ENCODE results near the gene SNAP29. TPM values are rescaled to one million over a fixed set of nuclear protein-coding genes. Genes with fewer than 3 reads are reported as not detected.

Gene SNAP29
- total and polyA plus RNA-seq, 9 of the 15 experiments (the other 6 are each of a cell fraction or from before 2014, with no cell fraction given): 19.5 to 250 (median 75.9) TPM

- TF ChIP-seq VEZF1 (CRISPR knock-in tag; IDR thresholded peaks at IDR 0.05) (no peak), WHSC1 (IDR thresholded peaks at IDR 0.05; ENCODE audit: low read length) (peak; percentile 15), CCAR2 (IDR thresholded peaks at IDR 0.05; ENCODE audit: low read depth, low read length) (no peak), ID3 (CRISPR knock-in tag; IDR thresholded peaks at IDR 0.05) (no peak), ID3 (tag; IDR thresholded peaks at IDR 0.05) (no peak), NFYB (IDR thresholded peaks at IDR 0.05; ENCODE audit: extremely low read depth, insufficient read length) (peak; percentile 6), ETV1 (tag; conservative IDR thresholded peaks at IDR 0.05; ENCODE audit: low read depth) (no peak), CAMTA2 (CRISPR knock-in tag; conservative IDR thresholded peaks at IDR 0.05) (no peak), ZBTB43 (CRISPR knock-in tag; IDR thresholded peaks at IDR 0.05) (0 out of 2 replicates have a peak, but pooled peaks have one; percentile 1), THAP7 (CRISPR knock-in tag; IDR thresholded peaks at IDR 0.05) (no peak), TARDBP (IDR thresholded peaks at IDR 0.05) (no peak), FOXA3 (CRISPR knock-in tag; conservative IDR thresholded peaks at IDR 0.05 in 1 of 2, IDR thresholded peaks at IDR 0.05 in 1 of 2) (0 out of 4 replicates have a peak, but pooled peaks of 1 of the 2 experiments have one; percentile 40), CBX2 (IDR thresholded peaks at IDR 0.05; ENCODE audit: insufficient read depth, low read length, poor library complexity, severe bottlenecking) (no peak), NR1H2 (CRISPR knock-in tag; IDR thresholded peaks at IDR 0.05) (no peak), ETS2 (tag; IDR thresholded peaks at IDR 0.05; ENCODE audit: borderline replicate concordance, poor library complexity, severe bottlenecking) (no peak), ZNF311 (CRISPR knock-in tag; IDR thresholded peaks at IDR 0.05) (no peak), PYGO2 (tag; IDR thresholded peaks at IDR 0.05) (no peak), ZNF212 (CRISPR knock-in tag; IDR thresholded peaks at IDR 0.05) (no peak), OTX1 (CRISPR knock-in tag; IDR thresholded peaks at IDR 0.05) (0 out of 2 replicates have a peak, but pooled peaks have one; percentile 24), DDX20 (tag; IDR thresholded peaks at IDR 0.05; ENCODE audit: low read depth) (no peak)
Measured at GRCh38 chr22:20843501-20843900, 15.3 kb upstream of the SNAP29 start (continued).
